ENCODE data around the gene ETV2. TPM values are rescaled to one million over a fixed set of nuclear protein-coding genes. Genes with fewer than 3 reads are reported as not detected.

Gene ETV2
- polyA plus RNA-seq, 1 donor = 1.5 TPM

DNA sequence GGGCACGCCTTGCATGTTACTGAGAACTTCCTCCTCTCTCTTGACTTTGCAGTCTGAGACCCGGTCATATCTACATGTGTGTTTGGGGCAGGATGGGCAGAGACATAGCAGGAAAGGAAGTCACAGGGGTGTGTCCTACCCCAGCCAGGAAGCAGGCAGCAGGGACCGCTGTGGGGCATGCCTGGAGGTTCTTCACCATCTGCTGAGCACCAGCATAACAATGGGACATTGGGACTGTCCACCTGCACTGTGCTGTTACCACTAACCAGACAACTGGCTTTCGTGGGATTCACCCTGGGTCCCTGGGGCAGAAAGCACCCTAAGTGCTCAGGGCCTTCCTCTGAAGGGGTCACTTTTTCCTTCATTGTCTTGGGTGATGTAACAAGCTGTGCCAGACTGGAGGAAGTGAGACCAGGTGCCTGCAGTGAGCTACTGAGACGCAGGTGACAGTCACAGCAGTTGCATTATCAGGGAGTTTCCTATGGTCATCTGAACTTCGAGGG lies 31.6 kb upstream of the ETV2 start:
- H3K27ac ChIP-seq (ENCODE audit: low read length) = no peak overlapping the region
- no CpG with 5 or more reads among the region's 6 CpGs for WGBS (ENCODE audit: insufficient coverage, low lambda C conversion rate)
- H3K36me3 ChIP-seq (ENCODE audit: control insufficient read depth, insufficient read depth, low read length) = no peaks in the 10 kb centered on the region
- DNase-seq = no peak
- H3K4me1 ChIP-seq (ENCODE audit: control insufficient read depth, insufficient read depth, low read length) = peaks cover 4% of the 10 kb centered on the region
- no peaks in the 10 kb centered on the region for H3K9me3 ChIP-seq (ENCODE audit: control insufficient read depth, low read depth, low read length)
- no peaks in the 10 kb centered on the region for H3K27me3 ChIP-seq (ENCODE audit: control insufficient read depth, insufficient read depth, low read length)
- H3K4me3 ChIP-seq (ENCODE audit: low read length) = no peak overlapping the region

GRCh38 chr19:35612224-35612558 lies 29.4 kb upstream of the ETV2 start:
- peak overlapping the region; percentile 71 for H3K4me3 ChIP-seq (ENCODE audit: low read length)
- H3K27me3 ChIP-seq (ENCODE audit: control insufficient read depth, insufficient read depth, low read length) = no peaks in the 10 kb centered on the region
- DNase-seq = no peak
- no peaks in the 10 kb centered on the region for H3K9me3 ChIP-seq (ENCODE audit: control insufficient read depth, low read depth, low read length)
- peaks cover 11% of the 10 kb centered on the region for H3K36me3 ChIP-seq (ENCODE audit: control insufficient read depth, insufficient read depth, low read length)
- no CpG with 5 or more reads among the region's 9 CpGs for WGBS (ENCODE audit: insufficient coverage, low lambda C conversion rate)
- no peak overlapping the region for H3K27ac ChIP-seq (ENCODE audit: low read length)
- peaks cover 4% of the 10 kb centered on the region for H3K4me1 ChIP-seq (ENCODE audit: control insufficient read depth, insufficient read depth, low read length)

DNA sequence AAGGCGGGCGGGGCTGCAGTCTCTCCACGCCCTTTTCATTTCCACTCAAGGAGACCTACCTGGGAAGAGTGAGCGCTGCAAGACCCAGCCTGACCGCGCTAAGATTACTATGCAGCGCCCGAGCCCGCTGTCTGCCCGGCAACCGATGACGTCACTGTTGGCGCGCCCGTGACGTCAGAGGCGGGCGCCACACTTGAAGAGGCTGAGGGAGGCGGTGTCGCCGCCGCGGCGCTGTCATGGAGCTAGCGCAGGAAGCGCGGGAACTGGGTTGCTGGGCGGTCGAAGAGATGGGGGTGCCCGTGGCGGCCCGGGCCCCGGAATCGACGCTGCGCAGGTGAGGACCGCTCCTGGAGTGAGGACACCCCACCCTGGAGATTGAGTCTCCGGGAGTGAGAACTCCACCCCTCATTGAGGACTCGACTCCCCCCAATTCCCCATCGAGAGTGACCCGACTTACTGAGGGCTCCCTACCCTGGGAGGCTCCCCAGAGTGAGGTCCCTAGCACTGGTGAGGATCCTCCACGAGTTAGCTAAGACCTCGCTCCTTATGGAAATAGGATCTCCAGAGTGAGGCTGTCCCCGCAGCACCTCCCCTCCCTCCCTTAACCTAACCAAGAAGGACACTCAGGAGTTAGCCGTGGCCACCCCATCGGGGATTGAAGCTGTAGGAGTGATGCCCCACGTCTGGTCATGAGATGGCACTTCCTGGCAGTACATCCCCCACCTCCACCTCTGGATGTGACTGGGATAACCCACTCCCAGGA lies 28.8 kb upstream of the ETV2 start, which contains the start of gene HAUS5:
Gene HAUS5 (plus strand): TSS at position 177 of the 763 bp plus-strand sequence. CDS start 60 bp downstream, at position 237.
- peak; percentile 94 to 97 for DNase-seq
- no CpG with 5 or more reads among the region's 47 CpGs for WGBS (ENCODE audit: insufficient coverage, low lambda C conversion rate)
- Histone ChIP-seq H3K36me3 (ENCODE audit: control insufficient read depth, insufficient read depth, low read length) (peaks cover 13% of the 10 kb centered on the region), H3K27ac (ENCODE audit: low read length) (no peak within 1 kb of the TSS), H3K4me3 (ENCODE audit: low read length) (peak within 1 kb of the TSS; percentile 71), H3K27me3 (ENCODE audit: control insufficient read depth, insufficient read depth, low read length) (no peaks in the 10 kb centered on the region), H3K4me1 (ENCODE audit: control insufficient read depth, insufficient read depth, low read length) (peaks cover 4% of the 10 kb centered on the region), H3K9me3 (ENCODE audit: control insufficient read depth, low read depth, low read length) (no peaks in the 10 kb centered on the region)

DNA sequence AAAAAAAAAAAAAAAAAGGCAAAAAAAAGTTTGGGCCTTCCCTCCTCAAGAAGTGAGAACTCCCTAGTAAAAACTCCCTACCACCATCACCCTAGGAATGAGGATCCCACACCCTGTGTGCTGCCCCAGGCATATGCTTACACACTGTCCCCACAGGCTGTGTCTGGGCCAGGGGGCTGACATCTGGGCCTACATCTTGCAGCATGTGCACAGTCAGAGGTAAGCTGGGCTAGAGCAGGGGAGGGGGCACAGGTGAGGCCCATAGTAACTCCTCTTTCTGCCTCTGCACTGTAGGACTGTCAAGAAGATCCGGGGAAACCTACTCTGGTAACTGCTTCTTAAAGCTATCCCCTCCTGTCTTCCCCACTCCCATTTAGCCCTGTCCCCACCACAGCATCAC lies 28.0 kb upstream of the ETV2 start:
- no peaks in the 10 kb centered on the region for H3K27me3 ChIP-seq (ENCODE audit: control insufficient read depth, insufficient read depth, low read length)
- no peak overlapping the region for H3K27ac ChIP-seq (ENCODE audit: low read length)
- H3K9me3 ChIP-seq (ENCODE audit: control insufficient read depth, low read depth, low read length) = no peaks in the 10 kb centered on the region
- WGBS (ENCODE audit: insufficient coverage, low lambda C conversion rate) = no CpG with 5 or more reads among the region's 1 CpG
- peaks cover 4% of the 10 kb centered on the region for H3K4me1 ChIP-seq (ENCODE audit: control insufficient read depth, insufficient read depth, low read length)
- no peak for DNase-seq
- H3K36me3 ChIP-seq (ENCODE audit: control insufficient read depth, insufficient read depth, low read length) = peaks cover 19% of the 10 kb centered on the region
- H3K4me3 ChIP-seq (ENCODE audit: low read length) = no peak overlapping the region

DNA sequence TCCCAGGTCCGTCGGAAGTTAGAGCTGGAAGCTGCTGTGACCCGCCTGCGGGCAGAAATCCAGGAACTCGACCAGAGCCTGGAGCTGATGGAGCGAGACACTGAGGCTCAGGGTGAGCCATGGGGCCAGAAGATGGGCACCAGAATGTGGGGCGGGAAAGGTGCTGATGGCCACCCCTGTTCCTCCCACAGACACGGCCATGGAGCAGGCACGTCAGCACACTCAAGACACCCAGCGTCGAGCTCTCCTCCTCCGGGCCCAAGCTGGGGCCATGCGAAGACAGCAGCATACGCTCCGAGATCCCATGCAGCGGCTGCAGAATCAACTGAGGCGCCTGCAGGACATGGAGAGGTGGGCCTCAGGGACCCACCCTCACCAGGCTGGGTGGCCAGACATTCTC lies 26.5 kb upstream of the ETV2 start:
- H3K27me3 ChIP-seq (ENCODE audit: control insufficient read depth, insufficient read depth, low read length) = no peaks in the 10 kb centered on the region
- no peak overlapping the region for H3K4me3 ChIP-seq (ENCODE audit: low read length)
- peaks cover 20% of the 10 kb centered on the region for H3K36me3 ChIP-seq (ENCODE audit: control insufficient read depth, insufficient read depth, low read length)
- peaks cover 4% of the 10 kb centered on the region for H3K4me1 ChIP-seq (ENCODE audit: control insufficient read depth, insufficient read depth, low read length)
- H3K9me3 ChIP-seq (ENCODE audit: control insufficient read depth, low read depth, low read length) = no peaks in the 10 kb centered on the region
- no CpG with 5 or more reads among the region's 17 CpGs for WGBS (ENCODE audit: insufficient coverage, low lambda C conversion rate)
- H3K27ac ChIP-seq (ENCODE audit: low read length) = no peak overlapping the region
- DNase-seq = no peak

- Histone ChIP-seq H3K4me1 (ENCODE audit: control insufficient read depth, insufficient read depth, low read length) (no peaks in the 10 kb centered on the region), H3K36me3 (ENCODE audit: control insufficient read depth, insufficient read depth, low read length) (peaks cover 31% of the 10 kb centered on the region), H3K27ac (ENCODE audit: low read length) (no peak overlapping the region), H3K9me3 (ENCODE audit: control insufficient read depth, low read depth, low read length) (no peaks in the 10 kb centered on the region), H3K4me3 (ENCODE audit: low read length) (no peak overlapping the region), H3K27me3 (ENCODE audit: control insufficient read depth, insufficient read depth, low read length) (no peaks in the 10 kb centered on the region)
- DNase-seq = no peak
- no CpG with 5 or more reads among the region's 7 CpGs for WGBS (ENCODE audit: insufficient coverage, low lambda C conversion rate)
Measured at GRCh38 chr19:35618857-35619256, 22.7 kb upstream of the ETV2 start.

DNA sequence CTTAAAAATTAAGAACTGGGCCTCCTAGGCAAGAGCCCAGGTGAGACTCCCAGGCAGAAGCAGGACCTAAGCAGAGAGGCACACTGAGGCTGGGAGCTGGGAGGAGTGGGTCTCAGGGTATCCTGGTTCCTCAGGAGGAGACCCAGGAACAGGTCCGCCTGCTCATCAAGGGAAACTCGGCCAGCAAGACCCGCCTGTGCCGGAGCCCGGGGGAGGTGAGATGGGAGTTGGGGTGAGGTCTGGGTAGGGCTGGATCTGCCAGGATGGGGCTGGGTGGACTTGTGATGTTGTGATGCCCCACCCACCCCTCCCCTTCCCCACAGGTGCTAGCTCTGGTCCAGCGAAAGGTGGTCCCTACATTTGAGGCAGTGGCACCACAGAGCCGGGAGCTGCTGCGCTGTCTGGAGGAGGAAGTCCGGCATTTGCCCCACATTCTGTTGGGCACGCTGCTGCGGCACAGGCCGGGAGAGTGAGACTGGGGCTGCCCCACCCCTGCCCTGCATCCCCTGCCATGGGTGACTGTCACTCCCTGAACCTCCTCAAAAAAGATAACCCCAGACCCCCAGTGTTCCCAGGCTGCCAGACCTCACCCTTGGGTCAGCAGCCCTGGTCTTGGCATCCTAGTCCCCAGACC lies 22.1 kb upstream of the ETV2 start:
- no peak for DNase-seq
- Histone ChIP-seq H3K27me3 (ENCODE audit: control insufficient read depth, insufficient read depth, low read length) (no peaks in the 10 kb centered on the region), H3K36me3 (ENCODE audit: control insufficient read depth, insufficient read depth, low read length) (peaks cover 31% of the 10 kb centered on the region), H3K27ac (ENCODE audit: low read length) (no peak overlapping the region), H3K4me1 (ENCODE audit: control insufficient read depth, insufficient read depth, low read length) (no peaks in the 10 kb centered on the region), H3K4me3 (ENCODE audit: low read length) (no peak overlapping the region), H3K9me3 (ENCODE audit: control insufficient read depth, low read depth, low read length) (no peaks in the 10 kb centered on the region)
- no CpG with 5 or more reads among the region's 12 CpGs for WGBS (ENCODE audit: insufficient coverage, low lambda C conversion rate)

DNA sequence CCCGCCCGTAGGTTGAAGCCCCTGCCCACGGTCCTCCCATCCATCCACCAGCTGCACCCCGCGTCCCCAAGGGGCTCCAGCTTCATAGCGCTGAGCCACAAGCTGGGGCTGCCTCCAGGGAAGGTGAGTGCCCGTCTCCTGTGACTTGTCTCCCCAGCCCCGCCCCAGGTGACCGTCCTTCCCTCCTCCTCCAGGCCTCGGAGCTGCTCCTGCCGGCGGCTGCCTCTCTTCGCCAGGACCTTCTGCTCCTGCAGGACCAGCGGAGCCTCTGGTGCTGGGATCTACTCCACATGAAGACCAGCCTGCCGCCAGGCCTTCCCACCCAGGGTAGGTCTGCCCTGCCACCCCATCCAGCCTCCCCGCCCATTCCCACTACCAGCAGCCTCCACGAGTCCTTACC lies 21.5 kb upstream of the ETV2 start:
- no CpG with 5 or more reads among the region's 17 CpGs for WGBS (ENCODE audit: insufficient coverage, low lambda C conversion rate)
- Histone ChIP-seq H3K36me3 (ENCODE audit: control insufficient read depth, insufficient read depth, low read length) (peaks cover 31% of the 10 kb centered on the region), H3K27ac (ENCODE audit: low read length) (no peak overlapping the region), H3K9me3 (ENCODE audit: control insufficient read depth, low read depth, low read length) (no peaks in the 10 kb centered on the region), H3K27me3 (ENCODE audit: control insufficient read depth, insufficient read depth, low read length) (no peaks in the 10 kb centered on the region), H3K4me3 (ENCODE audit: low read length) (no peak overlapping the region), H3K4me1 (ENCODE audit: control insufficient read depth, insufficient read depth, low read length) (no peaks in the 10 kb centered on the region)
- DNase-seq = no peak

DNA sequence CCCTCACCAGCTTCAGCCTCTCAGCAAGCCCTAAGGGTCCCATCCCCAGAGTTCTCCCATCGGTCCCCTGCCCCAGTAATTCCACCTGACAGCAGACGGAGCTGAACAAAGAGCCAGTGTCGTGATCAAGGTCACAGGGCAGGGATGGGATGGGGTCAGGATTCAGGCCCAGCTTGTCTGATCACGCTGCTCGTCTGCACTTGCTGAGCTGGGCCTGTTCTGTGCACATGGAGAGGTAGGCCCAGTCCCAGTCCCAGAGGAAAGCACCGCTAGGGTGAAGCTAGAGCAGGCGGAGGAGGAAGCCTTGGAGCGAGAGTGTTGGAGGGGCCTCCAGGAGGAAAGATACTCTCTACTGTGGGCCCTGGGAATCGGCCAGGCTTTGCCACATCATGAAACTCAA lies 19.8 kb upstream of the ETV2 start:
- Histone ChIP-seq H3K36me3 (ENCODE audit: control insufficient read depth, insufficient read depth, low read length) (peaks cover 24% of the 10 kb centered on the region), H3K9me3 (ENCODE audit: control insufficient read depth, low read depth, low read length) (no peaks in the 10 kb centered on the region), H3K4me1 (ENCODE audit: control insufficient read depth, insufficient read depth, low read length) (no peaks in the 10 kb centered on the region), H3K4me3 (ENCODE audit: low read length) (no peak overlapping the region), H3K27ac (ENCODE audit: low read length) (no peak overlapping the region), H3K27me3 (ENCODE audit: control insufficient read depth, insufficient read depth, low read length) (no peaks in the 10 kb centered on the region)
- WGBS (ENCODE audit: insufficient coverage, low lambda C conversion rate) = no CpG with 5 or more reads among the region's 9 CpGs
- DNase-seq = no peak

DNA sequence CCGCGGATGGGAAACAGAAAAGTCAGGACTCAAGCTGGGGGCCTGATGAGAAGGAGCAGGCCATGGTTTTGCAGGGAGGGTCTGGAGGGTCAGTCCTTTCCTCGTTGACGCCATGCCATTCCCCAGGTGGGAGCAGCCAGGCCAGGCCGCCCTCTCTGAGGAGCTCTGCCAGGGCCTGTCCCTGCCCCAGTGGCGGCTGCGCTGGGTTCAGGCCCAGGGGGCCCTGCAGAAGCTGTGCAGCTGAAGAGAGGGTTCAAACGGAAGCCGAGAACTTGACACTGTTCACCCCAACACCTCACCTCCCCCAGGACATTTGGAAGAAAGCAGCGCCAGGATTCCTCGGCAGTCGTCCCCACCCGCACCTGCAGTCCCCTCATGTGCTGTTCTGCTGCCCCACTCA lies 18.8 kb upstream of the ETV2 start:
- no peak for DNase-seq
- Histone ChIP-seq H3K4me1 (ENCODE audit: control insufficient read depth, insufficient read depth, low read length) (no peaks in the 10 kb centered on the region), H3K27ac (ENCODE audit: low read length) (no peak overlapping the region), H3K4me3 (ENCODE audit: low read length) (no peak overlapping the region), H3K27me3 (ENCODE audit: control insufficient read depth, insufficient read depth, low read length) (no peaks in the 10 kb centered on the region), H3K9me3 (ENCODE audit: control insufficient read depth, low read depth, low read length) (no peaks in the 10 kb centered on the region), H3K36me3 (ENCODE audit: control insufficient read depth, insufficient read depth, low read length) (peaks cover 18% of the 10 kb centered on the region)
- no CpG with 5 or more reads among the region's 13 CpGs for WGBS (ENCODE audit: insufficient coverage, low lambda C conversion rate)
